NCI-H2171 treated with DMSO at 0.1 percent for 48 hours (cell line): ENCODE results near the gene OBP2A.
"Not testable (repeated sequence)": the region's sequence is repeated elsewhere in the genome, so short reads cannot be mapped to it uniquely, and the experiment has no call there.

Experiments used
- DNase-seq: peaks from one replicate; lab custom pipeline; 2025; lab: John Stamatoyannopoulos, UW

OBP2A gene

DNA sequence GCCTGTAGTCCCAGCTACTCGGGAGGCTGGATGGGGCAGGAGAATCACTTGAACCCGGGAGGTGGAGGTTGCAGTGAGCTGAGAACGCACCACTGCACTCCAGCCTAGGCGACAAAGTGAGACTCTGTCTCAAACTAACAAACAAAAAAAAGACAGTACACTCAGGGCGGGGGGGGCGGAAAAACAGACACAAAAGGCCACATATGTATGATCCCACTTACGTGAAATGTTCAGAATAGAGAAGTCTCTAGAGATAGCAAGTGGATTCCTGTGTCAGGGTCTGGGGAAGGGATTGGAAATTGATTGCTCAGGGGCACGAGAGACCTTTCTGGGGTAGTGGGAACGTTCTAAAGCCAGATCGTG lies 33.7 kb upstream of the OBP2A start:
- DNase-seq = no peak

DNA sequence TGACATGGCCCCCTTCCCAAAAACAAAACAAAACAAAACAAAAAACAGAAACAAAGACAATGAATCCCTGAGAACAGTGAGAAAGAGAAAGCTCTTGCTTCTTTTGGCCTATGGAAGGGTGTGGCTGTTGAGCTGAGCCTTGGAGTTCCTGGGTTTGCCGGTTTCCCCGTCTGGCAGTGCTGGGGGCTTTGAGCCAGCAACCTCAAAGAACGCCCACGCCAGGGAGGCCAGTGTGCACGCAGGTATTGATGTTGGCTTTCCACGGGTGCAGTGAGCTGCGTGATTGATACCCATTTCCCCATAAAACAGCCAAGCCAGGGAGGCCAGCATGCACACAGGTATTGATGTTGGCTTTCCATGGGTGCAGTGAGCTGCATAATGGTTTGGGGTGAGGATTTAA lies 33.0 kb upstream of the OBP2A start:
- no peak for DNase-seq

DNA sequence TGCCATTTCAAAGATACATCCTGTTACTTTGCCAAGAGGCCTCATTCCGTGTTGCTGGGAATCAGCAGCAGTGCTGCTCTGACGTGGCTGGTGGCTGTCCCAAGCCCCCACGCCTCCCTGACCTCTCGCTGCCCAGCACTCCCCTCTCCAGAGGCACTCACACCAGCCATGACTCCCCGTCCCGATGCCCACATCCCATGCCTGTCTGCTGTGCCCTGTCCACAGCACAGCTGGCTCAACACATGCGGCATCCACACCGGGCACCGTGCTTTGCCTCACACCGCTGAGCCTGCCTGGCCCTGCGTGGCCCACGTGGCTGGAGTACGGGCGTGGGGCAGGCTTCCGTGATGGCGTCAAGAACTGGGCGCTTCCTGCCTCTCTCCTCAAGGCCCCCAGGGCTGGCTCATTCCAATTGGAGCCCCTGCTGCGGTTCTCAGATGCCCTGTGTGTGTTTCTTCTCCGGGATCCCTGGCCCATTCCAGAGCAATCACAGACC lies 32.5 kb upstream of the OBP2A start:
- no peak for DNase-seq

DNA sequence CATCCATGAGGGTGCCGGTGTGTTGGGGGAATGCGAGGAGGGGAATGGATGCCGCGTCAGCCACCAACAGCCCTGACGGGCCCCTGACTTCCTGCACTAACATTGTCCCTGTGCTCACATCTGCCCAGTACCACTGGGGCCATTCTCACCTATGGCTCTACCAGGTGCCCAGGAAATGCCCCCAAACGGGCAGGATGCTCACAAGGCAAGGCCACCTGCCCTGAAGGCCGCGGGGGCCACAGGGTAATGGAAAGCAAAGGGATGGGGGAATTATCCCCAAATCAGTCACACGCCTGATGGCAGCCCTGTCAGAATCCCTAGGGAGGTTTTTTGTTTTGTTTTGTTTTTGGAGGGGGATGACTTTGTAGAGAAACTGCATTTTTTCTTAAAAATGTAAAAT lies 32.0 kb upstream of the OBP2A start:
- not testable (repeated sequence) for DNase-seq

DNA sequence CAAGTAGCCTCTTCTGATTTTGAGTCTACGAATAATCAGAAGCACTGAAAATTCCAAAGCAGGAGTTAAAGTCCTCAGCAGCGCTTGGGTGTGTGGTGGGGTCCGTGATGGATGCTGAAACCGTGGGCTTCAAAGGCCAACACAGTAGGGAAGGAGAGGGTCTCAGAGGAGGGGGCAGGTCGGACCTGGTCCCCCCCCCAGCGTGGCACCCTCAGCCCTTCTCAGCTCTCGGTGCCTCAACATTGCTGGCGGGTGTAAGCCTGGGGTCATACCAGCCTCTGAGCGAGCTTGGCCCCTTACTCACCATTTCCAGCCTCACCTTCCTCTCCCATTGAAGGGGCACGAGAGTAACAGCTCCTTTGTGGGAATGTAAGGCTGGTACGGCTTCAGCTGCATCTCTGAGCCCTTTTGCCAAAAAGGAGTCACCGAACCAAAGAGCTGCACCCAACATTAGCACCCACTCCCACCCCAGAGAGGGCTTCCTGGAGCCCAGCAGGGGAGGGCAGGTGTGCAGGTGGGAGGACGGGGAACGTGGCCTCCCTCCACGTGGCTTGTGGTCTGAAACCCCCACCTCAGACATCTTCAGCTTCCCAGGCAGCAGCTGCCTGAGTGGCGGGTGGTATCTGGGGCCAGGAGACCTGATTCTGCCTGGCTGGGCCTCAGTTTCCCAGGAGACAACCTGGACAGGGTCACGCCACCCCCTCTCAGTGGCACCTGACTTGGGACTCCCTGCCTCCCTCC lies 31.4 kb upstream of the OBP2A start:
- DNase-seq = no peak

DNA sequence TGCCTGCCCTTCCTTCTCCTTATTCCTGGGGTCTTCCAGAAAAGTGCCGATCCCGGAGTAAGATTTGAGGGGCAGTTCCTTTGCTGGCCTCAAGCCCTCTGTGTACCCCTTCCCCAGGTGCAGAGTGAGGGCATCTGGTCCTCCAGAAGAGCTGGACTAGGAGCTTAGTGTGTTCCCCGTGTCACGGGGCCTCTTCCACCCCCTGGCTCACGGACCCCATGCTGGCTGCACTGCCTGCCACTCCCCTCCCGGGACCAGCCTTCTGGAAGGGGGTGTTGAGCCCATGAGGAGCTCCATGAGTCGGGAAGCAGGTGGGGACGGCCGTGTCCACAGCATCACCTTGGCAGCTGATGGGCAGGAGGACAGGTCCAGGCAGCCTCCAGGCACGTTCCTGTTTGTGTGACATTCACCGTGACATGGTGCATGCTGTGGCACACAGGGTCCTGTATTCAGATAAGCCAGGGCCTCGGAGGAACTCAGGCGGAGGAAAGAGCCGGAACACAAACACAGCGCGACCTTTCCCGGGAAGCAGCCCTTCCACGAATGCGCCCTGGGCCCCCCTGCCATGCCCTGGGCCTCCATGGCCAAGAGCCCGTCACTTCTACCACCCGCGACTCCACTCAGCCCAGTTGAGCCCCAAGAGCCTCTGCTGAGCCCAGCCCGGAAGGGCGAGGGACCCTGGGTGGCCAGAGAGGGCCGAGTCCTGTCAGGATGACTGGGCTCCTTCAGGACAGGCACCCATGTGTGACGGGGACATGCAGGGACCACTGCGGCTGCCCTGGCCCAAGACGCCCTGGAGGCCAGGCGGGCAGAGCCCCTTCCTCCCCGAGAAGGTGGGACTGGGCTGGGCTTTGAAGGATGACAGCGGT lies 30.6 kb upstream of the OBP2A start:
- no peak for DNase-seq

DNA sequence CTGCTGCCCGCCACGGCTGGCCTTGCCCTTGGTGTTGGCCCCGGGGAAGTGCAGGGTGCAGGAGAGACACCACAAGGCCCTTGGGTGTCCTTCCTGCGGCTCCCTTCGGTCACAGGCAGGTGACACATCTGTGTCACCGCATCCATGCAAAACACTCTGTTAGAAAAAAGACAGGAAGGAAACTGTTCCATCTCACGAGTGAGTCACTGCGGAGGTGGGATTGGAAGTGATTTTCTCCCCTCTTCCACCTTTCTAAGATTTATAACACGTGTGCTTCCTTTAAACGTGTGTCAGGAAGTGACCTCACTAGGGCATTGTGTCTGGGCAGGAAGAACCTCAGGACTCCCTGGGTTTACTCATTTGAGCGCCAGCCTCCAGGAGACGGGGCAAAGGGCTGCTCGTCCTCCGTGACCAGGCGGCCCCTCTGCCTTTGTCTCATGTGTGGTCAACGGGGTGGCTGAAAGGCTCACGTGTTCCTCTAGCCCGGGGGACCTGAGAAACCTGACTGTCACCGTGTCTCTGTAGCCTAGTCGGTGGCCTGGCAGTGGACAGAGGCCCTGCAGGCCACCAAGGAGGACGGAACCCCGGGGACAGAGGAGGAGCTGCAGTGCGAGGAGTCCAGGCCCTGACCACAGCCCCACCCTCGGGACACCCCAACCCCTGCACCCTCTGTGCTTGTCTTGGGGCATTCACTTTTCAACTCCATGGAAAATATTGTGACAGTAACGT lies 29.6 kb upstream of the OBP2A start:
- DNase-seq = no peak

DNA sequence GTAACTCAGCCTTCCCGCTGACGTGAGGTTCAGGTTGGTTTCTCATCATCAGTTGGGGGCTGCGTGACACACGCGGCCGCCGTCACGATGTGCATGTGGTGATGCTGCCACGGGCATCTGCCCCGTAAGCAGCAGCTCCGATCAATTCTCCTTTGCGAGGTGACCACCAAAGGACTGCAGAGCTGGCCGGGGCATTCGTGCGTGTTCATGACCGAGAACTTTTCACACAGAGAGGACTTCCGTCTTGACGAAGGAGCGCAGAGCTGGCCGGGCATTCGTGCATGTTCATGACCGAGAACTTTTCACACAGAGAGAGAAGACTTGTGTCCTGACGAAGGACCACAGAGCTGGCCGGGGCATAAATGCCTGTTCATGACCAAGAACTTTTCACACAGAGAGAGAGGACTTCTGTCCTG lies 28.5 kb upstream of the OBP2A start:
- no peak for DNase-seq

DNA sequence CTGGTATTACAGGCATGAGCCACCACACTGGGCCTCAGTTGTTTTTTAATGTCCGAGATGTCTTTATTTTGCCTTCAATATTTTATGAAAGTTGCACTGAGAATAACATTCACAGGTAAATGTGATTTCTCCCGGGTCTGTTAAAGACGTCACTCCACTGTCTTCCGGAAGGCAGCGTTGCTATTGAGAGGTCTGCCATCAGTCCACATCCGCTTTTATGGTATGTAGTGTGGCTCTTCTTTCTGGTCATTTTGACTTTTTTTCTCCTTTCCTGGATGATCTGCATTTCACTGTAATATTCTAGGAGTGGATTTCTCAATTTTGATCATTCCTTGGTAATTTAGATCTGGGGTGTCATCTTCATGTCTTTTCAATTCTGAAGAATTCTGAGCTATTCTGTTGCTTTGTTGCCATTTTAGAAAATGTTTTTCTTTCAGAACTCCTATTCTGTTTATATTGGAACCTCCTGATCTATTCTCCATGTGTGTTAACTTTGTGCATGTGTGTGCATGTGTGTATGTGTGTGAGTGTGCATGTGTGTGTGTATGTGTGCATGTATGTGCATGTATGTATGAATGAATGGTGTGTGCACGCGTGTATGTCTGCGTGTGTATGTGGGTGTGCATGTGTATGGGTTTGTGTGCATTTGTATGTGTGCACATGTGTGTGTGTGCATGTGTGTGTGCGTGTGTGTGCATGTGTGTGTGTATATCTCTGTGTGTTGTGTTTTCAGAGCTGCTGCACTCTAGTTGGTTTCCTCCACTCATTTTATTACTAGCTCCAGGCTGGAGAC lies 26.6 kb upstream of the OBP2A start:
- DNase-seq = no peak

DNA sequence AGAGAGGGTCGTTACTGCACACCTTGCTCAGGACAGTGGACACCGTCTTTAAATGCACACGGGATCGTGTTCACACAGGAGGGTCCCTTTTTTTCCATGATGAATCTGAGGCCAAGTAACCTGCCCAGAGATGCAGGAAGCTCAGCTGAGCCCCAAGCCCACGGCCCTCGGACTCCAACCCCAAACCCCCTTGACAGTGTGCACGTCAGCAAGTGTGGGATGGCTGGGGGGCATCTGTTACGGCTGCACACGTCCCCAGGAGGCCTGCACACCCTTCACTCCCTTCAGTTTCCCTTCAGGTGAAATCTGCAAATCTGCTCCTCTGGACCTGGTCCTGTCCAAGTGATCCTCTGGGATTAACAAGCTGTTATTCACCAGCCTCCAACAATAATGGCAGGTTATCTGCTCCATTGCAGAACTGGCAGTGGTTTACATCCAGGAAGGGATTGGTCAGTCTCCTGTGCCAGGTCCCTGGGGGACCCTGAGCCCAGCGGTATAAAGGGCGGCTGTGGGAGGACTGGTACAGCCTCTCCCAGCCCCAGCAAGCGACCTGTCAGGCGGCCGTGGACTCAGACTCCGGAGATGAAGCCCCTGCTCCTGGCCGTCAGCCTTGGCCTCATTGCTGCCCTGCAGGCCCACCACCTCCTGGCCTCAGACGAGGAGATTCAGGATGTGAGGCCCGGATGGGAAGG lies 24.9 kb upstream of the OBP2A start, which contains the start of gene LCN1:
LCN1 (plus strand) TSS at position 525 of the 692 bp plus-strand sequence; CDS start at position 583, 58 bp downstream.
- DNase-seq = no peak

DNA sequence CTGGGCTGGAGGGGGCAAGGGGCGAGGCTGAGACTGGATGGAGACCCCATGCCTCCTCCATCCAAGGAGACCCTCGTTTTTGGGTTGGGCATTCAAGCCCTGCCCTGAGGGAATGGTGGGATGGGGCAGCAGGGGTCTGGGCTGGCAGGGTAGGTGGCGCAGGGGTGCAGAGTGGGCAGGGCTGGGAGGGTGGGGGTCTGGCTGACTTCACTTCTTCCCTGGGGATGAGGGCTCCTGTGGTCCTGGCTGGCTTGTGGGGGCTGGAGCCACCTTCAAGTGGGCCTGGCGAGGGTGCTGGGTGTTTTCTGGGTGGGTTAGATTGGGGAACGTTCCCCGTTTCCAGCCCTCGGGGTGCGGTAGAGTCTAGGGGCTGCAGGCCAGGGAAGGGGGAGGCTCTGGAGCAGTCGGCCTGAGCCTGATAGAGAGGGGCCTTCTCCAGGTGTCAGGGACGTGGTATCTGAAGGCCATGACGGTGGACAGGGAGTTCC lies 24.3 kb upstream of the OBP2A start:
- no peak for DNase-seq

DNA sequence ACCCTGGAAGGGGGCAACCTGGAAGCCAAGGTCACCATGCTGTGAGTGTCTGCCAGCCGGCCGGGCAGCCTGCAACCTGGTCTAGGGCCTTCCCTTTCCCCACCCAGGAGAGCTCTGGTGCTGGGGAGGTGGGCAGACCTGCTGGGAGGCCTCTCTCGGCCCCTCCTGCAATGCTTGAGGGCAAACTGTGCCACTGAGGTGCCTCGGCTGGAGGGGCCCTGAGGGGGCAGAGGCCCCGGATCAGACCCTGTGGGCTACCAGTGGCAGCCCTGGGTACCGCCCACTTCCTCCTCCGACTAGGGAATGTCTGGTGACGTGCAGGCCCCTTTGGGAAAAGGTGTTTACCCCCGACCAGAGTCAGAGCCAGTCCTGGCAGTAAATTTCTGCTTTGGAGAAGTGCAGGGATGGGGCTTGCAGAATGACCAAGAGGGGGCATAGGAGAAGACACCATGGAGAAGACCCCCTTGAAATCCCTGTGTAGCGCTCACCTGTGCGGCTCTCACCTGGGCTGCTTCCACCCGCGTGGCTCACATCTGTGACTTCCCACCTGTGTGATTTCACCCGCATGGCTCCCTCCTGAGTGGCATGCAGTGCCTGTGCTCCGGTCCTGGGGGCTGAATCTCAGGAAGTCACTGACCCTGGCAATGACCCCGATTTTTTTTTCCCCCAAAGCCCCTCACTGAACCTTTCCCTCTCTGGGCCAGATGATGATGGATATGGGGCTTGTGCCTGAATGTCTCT lies 23.6 kb upstream of the OBP2A start:
- no peak for DNase-seq

DNA sequence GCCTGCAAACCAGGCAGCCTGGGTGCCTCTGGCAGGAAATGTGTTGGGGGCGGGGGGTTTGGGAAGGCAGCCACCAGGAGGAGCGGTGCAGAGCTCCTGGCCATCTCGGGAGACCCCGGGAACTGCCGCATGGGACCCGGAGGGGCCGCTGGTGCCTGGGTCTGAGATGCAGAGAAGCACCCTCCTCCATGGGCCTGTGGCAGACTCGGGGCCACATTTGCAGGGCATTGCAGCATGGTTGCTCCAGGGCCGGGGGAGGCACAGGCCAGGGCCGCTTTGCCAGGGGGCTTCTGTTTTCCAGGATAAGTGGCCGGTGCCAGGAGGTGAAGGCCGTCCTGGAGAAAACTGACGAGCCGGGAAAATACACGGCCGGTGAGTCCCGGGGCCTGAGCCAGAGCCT lies 23.0 kb upstream of the OBP2A start:
- DNase-seq = no peak

DNA sequence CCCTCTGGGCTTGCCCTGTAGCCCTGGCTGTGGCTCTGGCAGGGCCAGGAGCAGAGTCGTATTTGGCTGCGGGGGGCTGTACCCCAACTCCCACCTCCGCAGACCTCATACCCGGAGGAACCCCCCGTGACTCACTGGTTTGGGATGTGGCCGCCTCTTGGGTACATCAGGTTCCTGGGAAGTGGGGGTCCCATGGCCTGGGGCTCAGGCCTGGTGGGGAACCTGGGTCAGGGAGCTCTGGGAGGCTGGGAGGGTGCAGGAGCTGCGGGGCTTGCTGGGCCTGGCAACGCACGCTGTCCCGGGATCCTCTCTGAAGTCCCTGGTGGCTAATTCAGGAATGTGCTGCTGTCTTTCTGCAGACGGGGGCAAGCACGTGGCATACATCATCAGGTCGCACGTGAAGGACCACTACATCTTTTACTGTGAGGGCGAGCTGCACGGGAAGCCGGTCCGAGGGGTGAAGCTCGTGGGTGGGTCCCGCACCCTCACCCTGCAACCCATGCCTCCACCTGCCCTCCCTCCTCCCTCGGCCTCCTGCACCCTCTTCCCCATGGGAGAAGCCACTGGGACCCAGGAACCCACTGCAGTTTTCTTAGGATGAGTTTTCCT lies 22.3 kb upstream of the OBP2A start:
- DNase-seq = no peak

DNA sequence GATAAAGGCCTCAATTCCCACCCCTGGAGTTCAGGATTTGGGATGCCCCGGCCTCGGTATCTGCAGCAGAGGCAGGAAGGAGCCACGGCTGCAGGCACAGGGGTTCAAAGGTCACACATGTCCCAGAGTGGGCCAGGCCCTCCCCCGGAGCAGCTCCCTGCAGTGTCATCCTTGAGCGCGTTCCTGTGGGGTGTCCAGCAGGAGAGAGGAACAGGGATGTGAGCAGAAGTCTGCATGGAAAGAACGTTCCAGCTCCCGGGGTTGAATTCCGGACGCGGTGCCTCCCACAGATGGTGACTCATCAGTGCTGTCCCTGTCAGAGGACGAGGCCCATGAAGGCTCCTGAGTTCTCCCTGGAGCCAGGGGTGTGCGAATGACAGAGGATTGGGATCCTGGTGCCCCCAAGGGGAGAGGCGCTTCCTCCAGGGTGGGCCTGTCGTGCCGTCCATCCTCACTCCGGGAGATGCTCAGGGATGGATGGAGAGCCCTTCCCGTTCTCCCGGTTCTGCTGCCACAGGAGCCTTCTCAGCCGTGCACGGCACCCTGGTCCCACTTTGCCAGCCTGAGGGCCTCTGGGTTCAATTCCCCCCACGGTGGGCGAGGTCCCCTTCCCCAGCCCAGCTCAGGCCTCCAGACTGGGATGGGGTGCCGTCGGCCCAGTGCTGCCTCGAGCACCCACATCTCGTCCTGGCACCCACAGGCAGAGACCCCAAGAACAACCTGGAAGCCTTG lies 21.6 kb upstream of the OBP2A start:
- DNase-seq = no peak

DNA sequence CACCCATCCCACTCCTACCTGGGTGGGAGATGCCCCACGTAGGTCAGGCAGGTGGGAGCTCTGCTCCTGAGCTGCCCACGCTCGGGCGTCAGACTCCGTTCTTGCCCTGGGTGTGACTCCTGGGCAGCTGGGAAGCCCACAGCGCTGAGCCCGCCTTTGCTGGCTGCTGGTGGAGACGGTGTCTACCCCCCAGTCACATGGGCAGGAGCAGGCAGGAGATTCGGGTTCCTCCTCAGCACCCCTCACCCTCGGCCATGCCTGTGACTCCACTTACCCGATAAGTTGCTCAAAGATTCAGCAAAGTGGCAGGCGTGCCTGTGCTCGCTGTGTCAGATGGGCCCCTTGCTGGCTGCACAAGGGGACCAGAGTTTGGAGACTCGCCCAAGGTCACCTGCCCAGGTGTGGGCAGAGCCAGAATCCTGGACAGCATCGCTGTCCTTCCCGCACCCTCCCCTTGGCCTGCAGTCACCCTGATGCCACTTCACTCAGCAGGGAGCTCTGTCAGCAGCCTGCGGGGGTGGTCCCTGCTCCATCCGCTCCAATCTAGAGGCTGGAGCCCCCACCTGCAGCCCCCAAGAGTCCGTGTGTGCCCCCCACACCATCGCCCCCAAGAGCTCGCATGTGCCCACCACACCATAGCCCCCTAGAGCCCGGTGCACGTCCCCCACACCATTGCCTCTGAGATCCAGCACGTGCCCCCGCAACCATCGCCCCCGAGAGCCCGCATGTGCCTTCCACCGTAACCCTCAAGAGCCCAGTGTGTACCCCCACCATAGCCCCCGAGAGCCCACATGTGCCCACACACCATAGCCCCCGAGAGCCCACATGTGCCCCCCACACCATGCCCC lies 20.5 kb upstream of the OBP2A start:
- no peak for DNase-seq

DNA sequence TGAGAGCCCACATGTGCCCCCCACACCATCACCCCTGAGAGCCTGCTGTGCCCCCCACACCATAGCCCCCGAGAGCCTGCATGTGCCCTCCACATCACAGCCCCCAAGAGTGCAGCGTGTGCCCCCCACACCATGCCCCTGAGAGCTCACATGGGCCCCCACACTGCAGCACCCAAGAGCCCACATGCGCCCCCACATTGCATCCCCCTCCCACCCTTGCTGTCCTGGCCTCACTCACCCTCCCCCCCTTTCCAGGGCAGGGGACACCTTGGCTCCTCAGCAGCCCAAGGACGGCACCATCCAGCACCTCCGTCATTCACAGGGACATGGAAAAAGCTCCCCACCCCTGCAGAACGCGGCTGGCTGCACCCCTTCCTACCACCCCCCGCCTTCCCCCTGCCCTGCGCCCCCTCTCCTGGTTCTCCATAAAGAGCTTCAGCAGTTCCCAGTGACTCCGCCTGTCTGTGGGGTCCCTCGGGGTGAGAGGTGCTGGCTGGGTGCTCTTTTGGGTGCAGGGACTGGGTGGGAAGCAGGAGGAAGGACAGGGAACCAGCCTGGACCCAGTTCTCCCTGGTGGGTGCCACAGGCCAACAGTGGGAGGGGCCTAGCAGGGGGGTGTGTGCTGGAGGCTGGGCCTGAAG lies 19.7 kb upstream of the OBP2A start:
- DNase-seq = no peak
